ENCODE measurements around the gene ELMOD3.
"Not testable (repeated sequence)": the region's sequence is repeated elsewhere in the genome, so short reads cannot be mapped to it uniquely, and the experiment has no call there.

The ELMOD3 gene

DNA sequence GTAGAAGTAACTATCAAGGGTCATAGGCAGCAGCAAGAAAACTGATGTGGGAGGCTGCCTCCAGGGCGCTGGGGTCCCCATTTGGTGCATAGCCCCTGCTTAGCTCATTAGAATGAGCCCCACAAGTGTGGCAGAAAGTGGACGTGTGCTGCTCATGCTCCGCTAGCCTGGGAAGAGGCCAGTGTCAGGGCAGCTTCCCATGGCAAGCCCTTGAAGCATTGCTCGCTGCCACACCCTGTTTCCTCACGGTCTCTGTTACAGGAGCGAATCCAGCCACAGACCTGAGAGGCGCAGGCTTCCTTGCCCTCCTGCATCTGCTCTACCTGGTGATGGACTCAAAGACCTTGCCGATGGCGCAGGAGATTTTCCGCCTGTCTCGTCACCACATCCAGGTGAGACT, 22.5 kb downstream of the ELMOD3 start:
- DNase-seq: no peak

DNA sequence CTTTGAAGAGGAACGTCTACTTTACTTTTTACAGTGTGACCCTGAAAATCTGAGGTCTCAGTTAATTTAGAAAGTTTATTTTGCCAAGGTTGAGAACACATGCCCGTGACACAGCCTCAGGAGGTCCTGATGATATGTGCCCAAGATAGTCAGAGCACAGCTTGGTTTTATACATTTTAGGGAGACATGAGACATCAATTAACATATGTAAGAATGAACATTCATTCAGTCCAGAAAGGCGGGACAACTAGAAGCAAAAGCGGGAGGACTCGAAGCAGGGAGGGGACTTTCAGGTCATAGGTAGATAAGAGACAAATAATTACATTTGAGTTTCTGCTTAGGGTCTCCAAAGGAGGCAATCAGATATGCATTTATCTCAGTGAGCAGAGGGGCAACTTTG, 23.7 kb downstream of the ELMOD3 start:
- no peak for DNase-seq

DNA sequence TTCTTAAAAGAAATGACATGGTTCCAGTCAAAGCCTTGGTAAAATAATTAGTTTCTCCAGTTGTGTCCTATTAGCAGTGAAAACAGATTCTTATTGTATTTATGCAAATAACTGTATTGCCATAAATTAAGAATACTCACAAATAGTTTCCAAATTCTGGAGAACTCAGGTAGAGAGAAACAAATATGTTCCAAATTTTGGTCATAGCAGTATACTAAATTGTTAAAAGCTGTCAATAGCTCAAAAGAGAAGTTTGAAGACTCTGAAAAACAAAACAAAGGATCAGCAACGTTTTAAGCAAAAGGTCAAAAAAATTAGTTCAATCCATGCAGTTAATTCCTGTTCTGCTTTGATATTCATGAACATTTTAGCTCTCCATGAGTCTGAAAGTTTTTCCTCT, 25.5 kb downstream of the ELMOD3 start:
- no peak for DNase-seq

DNA sequence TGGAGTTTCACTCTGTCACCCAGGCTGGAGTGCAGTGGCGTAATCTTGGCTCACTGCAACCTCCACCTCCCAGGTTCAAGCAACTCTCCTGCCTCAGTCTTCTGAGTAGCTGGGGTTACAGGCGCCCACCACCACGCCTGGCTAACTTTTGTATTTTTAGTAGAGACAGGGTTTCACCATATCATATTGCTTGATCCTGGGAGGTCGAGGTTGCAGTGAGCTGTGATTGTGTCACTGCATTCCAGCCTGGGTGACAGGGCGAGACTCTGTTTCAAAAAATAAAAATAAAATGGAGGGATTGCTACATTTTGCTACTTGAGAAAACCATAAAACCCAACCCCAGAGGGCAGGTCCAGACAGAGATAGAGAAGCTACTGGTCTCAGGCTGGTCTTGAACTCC, 28.6 kb downstream of the ELMOD3 start:
- DNase-seq: not testable (repeated sequence)

DNA sequence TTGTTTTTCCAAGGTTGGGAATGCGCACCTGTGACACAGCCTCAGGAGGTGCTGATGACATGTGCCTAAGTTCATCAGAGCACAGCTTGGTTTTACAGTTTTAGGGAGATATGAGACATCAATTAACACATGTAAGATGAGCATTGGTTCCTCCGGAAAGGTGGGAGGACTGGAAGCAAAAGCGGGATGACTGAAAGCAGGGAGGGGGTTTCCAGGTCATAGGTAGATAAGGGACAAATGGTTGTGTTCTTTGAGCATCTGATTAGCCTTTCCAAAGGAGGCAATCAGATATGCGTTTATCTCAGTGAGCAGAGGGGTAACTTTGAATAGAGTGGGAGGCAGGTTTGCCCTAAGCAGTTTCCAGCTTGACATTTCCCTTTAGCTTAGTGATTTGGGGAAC, 29.3 kb downstream of the ELMOD3 start:
- DNase-seq: no peak

DNA sequence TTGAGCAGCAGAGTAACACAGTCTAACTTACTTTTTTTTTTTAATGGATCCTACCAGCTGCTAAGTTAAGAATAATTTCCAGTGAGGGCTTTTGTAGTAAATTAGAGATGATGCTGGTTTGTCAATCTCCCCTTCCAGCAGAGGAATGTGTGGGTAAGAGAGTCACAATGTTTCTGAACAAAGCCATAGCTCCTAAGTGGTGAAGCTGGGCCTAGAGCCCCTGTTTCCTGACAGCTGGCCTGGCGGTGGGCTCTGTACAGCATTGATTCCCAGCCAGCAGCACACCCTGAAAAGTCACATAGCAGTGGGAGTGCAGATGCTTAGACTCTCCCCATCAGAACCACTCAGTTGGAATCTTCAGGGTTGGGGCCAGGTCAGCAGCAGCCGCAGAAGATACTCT, 31.2 kb downstream of the ELMOD3 start:
- DNase-seq: no peak

DNA sequence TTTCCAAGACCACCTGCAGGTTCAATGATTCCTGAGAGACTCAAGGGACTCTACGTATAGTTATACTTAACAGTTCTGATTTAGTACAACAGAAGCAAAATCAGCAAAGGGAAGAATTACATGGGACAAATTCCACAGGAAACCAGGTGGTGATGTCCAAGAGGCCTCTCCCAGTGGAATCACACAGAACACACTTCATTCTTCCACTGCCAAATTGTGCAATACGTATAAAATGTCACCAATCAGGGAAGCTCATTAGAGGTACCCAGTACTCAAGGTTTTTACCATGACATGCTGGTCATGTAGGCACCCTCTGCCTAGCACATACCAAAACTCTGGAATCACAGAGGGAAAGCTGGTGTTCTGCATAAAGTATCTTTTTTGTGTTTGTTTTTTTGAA, 33.2 kb downstream of the ELMOD3 start:
- DNase-seq: no peak

DNA sequence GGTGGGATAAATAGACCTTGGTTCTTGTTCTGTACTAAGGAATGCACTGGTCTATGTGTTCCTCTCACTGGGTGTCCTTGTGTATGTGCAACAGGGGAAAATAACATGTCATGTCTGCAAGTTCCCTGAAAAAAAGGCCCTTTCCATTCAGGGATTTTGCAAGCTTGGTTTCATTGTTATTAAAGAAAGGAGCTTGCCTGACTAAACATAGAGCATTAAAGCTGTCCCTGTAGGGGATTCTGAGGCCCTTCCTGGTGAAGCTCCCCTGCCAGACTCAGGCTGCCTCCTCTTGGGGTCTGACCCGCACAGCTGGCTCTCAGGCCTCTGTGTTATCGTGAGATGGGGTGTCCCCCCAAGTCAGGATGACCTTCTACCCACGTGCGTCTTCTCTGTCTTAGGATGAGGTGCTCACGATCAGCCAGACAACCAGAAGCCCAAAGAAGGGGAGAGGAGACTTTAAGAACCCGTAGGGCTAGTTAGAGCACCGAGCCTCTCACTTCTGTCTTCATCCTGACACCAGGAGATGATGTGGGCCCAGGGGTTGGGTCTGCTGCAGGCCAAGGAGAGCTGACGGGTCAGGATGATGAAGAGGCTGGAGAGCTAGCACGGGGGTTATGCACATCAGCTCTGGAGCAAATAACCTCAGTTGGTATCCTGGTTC, 34.4 kb downstream of the ELMOD3 start:
- no peak for DNase-seq

DNA sequence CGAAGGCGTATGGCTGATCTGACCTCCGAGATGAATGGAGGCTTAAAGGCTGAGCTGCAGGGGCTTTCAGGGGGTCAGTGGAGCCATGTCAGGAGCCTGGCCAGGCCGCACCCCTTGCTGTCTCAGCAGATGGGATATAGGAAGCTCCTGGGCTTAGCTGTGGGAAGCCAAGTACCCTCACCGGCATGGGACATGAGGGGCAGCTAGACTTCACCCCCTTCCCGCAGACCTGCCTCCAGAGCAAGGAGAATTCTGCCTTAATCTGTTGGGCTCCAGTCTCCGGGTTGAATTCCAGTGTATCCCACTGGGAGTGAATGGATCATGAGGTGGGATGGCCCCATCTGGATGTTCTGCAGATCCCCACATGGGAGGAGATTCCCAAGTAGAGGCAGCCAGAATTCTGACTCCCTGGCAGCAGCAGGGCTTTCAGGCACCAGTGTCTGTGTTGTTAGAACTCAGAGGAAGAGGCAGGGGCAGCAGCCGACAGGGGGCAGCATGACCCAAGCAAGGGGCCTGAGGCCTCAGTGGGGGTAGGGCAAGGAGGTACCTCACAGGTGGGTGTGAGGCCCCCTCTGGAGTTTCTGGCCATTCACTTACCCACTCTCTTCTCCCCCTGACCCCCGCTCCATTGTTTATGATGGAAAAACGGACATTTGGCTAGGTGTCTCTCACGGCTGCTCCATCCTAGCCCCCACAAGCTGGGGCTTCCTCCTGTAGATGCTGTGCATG, 36.5 kb downstream of the ELMOD3 start:
- DNase-seq: peak; percentile 38 to 56 (median 52)

DNA sequence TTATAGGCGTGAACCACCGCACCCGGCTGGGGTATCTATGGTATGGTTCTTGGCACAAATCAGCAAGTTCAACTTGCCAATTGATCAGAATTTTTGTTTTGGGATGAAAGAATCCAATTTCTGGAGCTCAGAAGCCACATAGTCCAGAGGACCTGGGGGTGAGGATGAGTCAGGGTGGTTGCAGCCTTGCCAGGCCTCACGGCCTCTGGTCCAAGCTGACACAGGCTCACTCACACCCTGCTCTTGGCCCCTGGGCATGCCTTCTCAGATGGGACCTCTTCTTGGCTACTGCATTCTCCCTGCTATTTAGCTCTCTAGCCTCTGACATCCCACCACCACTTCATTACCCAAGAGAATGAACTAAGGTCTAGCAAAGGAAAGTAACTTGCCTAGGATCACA, 39.3 kb downstream of the ELMOD3 start:
- no peak for DNase-seq

DNA sequence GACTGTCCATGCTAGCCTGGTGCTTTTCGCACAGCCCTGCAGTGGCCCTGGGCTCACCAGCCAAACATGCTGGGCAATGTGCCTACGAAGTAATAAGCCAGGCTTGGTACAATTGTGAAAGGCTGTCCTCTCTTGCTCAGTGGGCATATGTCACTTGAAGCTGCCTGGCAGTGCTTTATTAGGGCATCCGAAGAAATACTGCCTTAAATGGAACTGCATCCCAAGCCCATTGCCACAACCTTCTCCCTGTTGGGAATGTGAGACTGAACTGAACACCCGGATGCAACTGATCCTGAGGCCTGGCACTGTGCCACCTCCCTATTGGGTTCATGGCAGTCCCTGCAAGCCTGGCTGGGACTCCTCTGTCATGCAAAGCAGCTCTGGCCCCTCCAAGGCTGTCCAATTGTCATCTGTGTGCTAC, 39.7 kb downstream of the ELMOD3 start:
- DNase-seq: no peak

DNA sequence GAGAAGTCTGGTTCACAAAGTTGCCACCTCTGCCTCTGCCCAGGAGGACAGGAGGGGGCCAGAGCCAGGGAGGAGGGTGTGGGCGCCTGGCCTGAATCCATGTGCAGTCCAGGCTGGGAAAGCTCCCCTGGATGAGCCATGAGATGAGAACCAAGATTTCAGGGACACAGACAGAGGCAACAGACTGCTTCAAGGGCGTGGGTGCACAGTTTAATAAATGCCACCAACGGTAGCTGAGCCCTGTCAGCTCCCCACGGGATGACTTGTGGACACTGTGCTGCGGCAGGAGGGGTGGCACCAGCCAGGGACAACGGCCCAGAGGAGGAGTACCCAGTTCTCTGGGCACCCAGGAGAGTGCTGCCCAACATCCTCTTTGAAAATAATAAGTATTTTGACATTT, 40.4 kb downstream of the ELMOD3 start:
- DNase-seq: no peak

DNA sequence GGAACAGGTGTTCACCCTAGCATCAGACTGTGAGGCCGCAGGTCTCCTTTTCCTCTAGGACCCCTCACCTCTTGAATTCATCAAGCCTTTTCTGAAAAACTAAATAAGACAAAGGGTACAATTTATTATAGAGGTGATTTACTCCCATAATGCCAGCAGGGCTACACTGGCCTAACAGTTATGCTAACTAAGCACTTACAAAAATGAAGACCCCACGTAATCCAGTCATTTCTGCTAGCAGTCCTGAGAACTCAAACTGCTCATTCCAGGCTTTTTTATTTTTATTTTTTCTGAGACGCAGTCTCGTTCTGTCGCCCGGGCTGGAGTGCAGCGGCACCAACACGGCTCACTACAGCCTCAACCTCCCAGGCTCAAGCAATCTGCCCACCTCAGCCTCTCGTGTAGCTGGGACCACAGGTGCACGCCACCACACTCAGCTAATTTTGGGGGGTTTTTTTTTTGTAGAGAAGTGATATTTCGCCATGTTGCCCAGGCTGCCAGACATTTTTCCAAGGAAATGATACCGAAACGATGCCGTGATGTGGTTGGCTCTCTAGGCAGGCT, 41.4 kb downstream of the ELMOD3 start:
- no peak for DNase-seq

DNA sequence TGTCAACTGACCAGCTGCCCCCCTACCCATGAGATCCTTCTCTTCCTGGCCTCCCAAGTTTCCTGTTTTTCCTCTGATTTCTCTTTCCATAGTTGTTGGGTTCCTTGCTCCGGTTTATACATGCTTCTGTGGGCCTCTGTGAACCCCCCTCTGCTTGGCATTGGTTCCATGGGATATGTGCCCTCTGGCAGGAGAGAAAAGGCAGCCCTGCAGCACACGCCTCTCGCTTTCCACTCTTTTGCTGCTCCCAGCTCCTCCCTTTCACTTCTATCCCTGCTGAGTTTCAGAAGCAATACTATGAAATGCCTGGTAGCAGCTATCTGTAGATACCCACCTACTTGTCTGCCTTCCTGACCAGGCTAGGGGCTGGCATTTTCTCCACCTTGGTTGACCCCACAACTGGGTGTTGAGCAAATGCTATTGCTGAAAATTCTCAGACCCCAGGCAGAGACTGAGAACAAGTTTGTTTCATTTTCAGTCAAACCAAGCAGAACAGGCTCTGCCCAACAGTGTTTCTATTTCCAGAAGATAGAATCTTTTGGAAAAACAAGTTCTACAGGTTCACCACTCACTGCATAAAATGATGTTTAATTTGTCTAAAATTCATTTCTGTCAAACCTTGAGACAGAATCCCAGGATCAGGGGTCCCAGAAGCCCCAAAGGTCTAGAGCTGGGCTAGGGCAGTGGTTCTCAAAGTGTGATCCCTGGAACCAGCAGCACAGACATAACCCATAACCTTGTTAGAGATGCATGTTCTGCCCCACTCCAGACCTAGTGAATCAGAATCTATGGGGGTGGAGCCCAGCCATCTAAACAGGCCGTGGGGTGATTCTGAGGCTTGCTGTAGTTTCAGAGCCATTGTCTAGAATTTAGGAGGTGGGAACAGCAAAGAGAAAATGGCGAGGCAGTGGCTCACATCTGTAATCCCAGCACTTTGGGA, 42.2 kb downstream of the ELMOD3 start:
- DNase-seq: no peak

DNA sequence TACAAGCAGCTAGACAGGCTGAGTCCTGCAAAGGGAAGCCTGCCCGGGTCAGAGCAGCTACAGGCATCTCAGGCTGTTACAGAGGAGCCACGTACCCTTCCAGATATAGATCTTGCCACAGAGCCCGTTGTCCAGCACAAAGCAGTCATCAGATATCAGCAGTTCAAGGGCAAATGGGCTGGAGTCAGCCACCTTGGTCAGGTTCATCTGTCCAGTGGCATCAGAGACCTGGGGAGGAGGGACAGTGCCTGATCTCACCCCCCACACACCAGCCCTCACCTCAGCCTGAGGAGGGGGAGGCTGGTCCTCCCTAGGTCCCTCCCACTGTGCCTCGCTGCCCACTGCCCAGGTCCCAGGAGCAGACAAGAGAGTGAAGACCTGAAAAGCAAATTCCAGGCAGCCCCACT, 43.4 kb downstream of the ELMOD3 start:
- no peak for DNase-seq

DNA sequence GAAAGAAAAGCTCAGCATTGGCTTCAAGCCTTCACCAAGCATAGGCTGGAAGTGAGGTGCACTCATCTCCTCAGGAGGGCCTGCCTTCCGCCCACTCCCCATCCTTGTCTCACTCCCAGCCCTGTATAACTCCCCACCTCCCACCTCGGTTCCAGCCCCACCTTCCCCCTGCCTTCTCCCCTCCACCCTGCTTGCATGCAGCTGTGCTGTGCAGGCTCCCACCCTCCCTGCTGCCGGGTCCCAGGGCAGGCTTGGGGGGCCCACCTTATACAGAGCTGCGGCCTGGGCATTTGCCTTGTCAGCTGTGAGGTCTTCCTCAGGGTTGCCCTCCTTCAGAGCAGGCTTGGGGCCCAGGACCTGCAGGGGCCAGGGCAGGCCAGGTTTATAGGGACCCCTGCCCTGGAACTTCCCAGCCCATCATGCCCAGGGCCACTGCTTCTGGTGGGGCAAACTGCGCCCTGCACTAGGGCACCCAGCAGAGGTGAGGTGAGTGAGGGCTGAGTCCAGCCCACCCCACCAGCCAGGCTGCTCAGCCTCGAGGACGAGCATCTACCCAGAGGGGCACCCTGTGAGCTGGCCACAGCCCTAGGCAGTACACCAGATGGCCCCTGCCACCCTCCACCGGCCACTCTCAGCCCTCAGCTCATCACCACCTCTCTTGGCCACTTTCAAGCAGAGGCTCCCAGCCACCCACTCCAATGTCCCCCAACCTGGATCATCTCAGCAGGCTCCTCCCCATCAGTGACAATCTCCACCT, 44.0 kb downstream of the ELMOD3 start:
- DNase-seq: no peak

DNA sequence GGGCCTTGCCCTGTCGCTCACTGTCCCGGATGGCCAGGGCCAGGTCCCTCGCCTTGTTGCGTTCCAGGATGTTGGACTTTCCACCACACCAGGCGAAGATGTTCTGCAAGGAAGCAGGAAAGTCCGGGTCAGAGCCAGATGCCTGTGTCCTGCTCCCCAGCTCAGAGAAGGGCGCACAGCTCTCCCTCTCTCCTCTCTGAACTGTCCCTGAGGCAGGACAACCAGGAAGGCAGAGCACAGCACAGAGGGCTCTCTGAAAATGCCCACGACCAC, 44.5 kb downstream of the ELMOD3 start:
- no peak for DNase-seq

DNA sequence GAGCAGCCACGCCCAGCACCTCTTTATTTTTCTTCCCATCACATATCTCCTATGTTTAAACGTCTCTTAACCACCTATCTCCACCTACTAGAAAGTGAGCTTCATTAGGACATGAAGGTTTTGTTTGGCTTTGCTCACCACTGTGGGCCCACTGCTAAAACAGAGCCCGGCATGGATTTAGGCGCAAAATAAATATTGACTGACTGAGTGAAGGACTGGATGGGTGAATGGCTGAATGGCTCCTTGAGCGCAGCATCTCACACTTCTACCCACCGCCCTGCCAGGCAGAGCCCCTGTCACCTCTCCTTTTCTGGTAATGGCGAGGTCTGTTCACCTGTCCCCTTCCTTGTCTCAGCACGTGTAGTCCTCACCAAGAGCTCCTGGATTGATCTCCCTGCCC, 45.5 kb downstream of the ELMOD3 start:
- no peak for DNase-seq

DNA sequence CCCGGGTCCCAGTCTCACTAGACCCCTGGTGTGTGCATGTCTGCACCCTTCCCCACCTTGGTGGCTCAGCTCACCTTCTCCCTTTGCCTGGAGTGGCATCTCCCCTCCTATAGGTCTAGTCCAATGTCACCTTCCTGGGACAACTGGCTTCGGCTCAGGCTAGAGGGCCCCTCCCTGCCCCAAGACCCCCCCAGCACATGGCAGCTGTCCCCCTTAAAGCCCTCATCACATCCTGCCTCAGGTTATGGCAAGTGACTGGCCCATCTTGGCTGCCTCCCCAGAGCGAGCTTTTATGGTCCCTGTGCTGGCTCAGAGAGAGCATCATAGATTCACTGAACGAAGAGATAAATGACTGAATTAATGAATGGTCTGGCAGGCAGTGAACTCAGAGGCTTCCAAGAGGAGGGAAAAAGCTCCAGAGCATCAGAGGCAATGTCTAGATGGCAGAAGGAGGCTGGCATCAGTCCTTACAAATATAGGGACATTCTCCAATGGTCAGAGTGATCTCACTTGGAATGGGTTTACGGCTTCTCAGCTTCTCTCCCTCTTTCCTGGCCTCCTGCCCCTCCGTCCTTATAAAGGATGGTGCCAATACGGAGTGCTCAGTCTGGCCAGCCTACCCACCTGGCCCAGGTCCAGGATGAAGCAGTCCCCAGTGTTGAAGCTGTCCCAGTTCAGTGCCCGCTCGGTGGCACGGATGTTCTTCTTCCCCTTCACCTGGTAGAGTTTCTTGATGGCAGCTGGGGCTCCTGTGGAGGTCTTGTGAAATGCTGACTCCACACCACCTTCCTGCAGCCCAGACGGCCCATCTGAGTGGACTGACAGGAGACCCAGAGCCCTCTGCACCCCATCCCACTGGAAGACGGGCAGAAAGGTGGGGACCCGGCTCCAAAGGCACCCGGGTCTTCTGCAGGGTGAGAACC, 46.2 kb downstream of the ELMOD3 start:
- DNase-seq: no peak

DNA sequence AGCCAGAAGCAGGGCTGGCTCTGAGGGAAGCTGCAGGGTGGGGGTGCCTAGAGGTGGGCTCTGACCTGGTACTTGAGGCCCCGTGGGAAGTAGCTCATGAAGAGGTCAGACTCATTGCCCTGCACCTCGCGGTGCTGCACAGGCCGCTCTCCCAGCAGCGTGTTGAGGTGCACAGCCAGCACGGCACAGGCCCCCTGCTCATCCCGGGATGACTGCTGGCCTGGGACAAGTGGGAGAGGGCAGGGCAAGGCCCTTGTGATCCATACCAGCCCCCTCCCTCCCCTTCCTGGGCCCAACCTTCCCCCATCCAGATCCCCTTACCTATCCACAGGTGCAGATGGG, 46.9 kb downstream of the ELMOD3 start:
- DNase-seq: no peak

DNA sequence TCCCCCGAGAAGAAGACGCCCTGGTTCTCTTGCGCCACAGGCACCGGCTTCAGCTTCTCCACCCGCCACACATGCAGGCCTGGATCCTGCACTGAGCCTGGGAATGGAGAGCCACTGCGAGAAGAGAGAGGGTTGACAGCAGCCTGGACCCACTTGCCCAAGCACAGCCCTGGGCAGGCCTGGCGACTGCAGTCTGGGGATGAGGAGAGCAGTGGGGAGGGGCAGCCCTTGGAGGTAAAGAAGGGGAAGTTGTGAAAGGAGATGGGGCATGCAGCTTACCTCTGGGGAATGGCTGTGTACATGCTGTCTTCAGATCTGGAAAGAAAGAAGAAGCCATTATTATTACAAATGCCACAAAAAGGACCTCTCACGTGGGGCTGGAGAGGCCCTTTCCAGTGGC, 47.3 kb downstream of the ELMOD3 start:
- DNase-seq: no peak
